A204.1 (cell line): ENCODE data around the gene RHOB.

Source experiments
- FAIRE-seq: peaks from 2 replicates; lab custom pipeline; 2012; peaks lifted over from hg19 to GRCh38; lab: Jason Lieb, UNC

Gene RHOB

DNA sequence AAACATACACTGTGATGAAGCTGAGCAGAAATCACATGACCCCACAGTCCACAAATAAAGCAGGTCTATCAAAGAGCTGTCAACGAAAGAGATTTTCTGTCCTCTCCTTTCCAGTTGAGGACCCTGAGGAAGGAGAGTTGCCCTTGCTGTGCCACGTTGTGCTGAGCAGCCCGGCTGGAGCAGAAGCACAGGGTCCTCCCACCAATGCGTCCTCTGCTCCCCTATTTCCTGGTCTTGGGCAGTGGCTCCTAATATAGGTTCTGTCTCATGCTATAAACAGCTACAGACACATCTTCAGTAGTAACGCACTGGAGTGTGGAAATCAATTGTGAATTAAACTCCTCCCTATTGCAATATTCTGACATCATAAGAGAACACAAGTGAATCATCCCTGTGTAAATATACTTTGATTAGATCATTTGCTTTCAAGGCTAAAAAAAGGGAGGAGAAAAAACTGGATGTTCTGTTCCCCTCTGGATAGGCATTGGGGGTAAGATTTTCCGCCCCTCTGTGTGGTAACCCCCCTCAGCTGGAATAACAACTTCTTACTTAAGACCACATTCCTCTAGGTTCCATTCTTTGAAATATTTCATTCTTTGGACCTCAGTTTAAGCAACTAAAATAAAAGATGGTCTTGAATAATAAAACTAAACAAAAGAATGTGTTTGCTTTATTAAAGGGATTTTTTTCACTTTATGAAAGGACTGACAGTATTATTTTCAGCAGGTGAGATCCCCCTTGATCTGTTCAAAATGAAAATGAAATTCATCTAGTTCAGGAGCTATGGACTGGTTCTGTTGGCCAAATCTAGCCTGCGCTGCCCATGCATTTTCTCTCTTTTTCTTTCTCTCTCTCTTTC is 8.3 kb upstream of the RHOB start:
- FAIRE-seq = no peak

- FAIRE-seq = no peak
These were observed 7.7 kb upstream of the RHOB start for GRCh38 chr2:20439193-20439475.

DNA sequence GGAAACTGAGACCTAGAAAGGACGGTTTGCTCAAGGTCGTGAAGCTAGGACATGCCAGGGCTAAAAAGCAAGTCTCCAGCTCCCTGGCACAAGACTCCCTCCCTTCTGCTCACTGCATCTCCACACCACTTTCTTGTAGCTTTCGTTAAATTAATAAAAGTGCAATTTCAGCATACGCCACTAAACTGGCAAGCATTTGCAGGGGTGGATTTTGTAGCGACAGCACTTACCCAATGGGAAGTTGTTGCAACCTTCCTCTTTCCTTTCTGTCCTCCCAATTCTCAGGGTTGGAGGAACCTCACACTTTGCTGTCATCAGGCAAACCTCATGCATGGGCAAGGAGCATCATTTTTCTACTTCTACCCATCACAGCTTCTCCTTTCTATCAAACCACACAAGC is 7.4 kb upstream of the RHOB start:
- no peak for FAIRE-seq

DNA sequence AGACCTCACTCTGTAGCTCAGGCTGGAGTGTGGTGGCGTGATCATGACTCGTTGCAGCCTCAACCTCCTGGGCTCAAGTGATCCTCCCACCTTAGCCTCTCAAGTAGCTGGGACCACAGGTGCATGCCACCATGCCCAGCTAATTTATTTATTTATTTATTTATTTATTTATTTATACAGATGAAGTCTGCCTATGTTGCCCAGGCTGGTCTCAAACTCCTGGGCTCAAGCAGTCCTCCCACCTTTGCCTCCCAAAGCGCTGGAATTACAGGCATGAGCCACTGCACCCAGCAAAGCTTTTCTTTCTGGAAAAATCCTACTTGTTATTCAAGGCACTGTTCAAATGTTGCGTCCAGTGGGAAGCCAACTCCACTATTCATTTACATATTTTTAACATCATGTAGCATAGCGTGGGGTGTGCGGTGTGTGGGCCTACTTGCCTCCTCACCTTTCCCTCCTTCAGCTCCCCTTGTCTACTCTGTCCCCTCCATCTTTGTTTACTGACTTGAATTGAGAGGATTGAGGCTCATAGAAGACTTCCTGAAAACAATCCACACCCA is 6.8 kb upstream of the RHOB start:
- no peak for FAIRE-seq

GRCh38 chr2:20443276-20443920 is 3.5 kb upstream of the RHOB start:
- FAIRE-seq = peak; percentile 98

DNA sequence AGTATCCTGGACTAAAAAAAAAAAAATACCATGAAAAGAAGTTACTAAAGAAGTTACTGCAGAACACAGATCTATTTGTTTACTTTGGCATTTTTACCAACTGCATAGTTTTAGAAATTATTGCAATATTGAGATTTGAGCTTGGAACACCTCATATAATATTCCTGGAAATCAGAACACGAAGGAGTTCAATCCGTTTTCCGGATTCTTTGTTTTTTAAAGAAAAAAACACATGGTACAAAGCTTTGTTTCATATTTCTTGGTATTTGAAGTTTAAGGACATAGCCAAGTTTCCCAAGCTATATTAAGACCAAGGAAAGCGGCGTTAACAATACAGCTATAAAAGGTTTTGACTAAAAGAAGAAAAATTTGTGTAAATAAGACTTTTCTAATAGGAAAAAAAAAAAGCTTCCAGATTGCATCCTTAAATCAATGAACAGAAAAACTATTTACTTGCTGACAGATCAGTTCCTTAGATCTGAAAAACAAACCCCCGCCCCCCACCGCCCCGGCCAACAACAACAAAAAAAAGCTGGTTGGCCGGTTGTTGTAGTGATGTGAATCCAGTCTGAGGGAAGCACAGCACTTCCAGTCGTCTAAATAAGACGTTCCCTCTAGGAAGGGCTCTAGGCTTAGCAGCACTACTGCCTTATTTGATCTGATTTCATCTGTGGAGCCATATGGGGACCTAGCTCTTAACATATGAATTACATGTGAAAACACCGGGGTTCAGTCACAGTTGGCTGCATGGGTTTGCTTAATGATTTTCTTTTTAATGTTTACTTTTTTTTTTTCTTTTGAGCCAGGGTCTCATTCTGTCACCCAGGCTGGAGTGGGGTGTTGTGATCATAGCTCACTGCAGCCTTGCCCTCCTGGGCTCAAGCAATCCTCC is 2.5 kb upstream of the RHOB start:
- no peak for FAIRE-seq

DNA sequence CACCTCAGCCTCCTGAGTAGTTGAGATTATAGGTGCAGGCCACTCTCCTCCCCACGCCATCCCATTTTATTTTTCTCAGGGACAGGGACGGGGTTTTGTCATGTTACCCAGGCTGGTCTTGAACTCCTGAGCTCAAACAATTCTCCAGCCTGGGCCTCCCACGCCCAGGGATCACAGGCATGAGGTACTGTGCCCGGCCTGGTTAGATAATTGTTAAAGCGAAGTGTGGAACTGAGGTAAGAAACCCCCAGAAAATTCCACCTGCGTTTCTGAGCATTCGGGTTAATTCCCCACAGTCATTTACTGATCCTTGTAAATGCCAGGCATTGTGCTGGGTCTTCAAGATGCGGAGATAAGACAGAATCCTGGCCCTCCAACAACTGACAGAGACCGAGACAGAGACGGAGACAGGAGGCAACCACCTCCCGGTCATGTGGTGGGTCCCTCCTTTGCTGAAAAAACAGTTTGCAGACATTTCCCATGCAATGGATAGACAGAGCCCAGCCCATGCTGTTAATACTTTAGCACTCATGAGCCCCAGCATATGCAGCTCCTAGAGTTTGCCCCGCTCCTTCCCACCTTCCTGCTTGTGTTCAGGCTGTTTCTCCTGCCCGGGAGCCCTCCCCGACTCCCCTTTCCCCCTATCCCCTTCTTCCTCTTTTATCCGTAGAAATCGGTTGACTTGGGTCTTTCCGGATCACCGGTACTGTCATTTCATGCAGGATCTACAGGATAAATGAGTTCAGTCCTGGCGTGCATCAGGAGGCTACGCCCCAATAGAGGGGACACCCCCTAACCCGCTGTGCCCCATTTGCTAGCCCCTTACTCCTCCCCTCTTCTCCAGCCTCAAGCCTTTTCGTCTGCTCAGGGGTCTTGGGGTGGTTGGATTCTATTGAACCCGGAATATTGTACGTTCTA is 1.6 kb upstream of the RHOB start:
- no peak for FAIRE-seq

GRCh38 chr2:20446255-20446916 is 488 bp upstream of the RHOB start:
- no peak for FAIRE-seq

- FAIRE-seq = no peak
These were observed 767 bp downstream of the RHOB start for GRCh38 chr2:20447437-20448245.

GRCh38 chr2:20448246-20448976 is 1.5 kb downstream of the RHOB start:
- no peak for FAIRE-seq

GRCh38 chr2:20448977-20449306 is 2.1 kb downstream of the RHOB start:
- no peak for FAIRE-seq

GRCh38 chr2:20449501-20450200 is 2.8 kb downstream of the RHOB start:
- FAIRE-seq = no peak

- FAIRE-seq = no peak
These were observed 3.5 kb downstream of the RHOB start for GRCh38 chr2:20450201-20450999.

DNA sequence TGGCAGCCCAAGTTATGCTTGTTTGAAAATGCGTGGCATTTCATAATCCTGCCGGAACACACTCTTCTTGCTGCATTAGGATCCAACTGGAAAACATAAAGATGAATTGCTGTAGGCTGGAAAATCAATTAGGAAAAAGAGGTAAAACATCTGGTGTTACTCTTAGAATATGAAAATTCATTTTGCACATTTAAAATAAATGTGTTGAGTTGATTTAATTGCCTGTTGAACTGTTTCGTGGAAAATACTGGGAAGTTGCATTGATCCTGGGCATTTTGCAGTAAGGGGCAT is 4.1 kb downstream of the RHOB start:
- FAIRE-seq = no peak

GRCh38 chr2:20451341-20451740 is 4.5 kb downstream of the RHOB start:
- FAIRE-seq = no peak

GRCh38 chr2:20451761-20452499 is 5.1 kb downstream of the RHOB start:
- FAIRE-seq = no peak

DNA sequence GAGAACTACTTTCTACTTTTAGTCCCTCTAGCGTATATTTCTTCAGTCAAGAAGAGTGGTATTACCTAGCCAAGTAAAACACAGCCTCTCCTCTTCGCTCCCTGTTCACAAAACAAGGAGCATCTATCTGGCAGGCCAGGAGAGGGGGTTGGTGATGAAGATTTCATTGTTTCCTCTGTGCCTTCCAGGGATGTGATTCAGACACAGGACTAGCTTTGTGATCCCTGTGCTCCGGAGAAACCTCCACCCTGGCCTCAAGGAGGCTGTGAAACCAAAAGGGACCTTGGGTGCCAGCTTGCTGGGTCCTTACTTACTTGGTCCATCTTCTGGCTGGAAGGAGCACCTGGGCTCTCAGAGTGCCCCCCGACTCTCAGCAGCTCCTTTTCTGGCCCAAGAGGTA is 5.7 kb downstream of the RHOB start:
- no peak for FAIRE-seq

- FAIRE-seq = no peak
These were observed 6.2 kb downstream of the RHOB start for GRCh38 chr2:20453087-20453486.
